Tibial nerve (tissue), 4 donors: ENCODE results near the gene PCBP3. TPM values are rescaled to one million over a fixed set of nuclear protein-coding genes. Genes with fewer than 3 reads are reported as not detected.
"Not testable (repeated sequence)": the region's sequence is repeated elsewhere in the genome, so short reads cannot be mapped to it uniquely, and the experiment has no call there.

Experiments used
- DNase-seq, 2 donors: peaks; one replicate each; pipeline ENCODE4 v3.0.0-alpha.2; 2019; ENCODE audit warnings: low spot score in 2 of 2
- H3K27ac ChIP-seq, 4 donors: fragments of 200-600 bp; sonication (generic) in 3 of 4; one replicate each; pipeline ENCODE4 v1.5.1; 2017 to 2019; ENCODE audit warnings: mild to moderate bottlenecking in 1 of 4
- H3K27me3 ChIP-seq, 2 donors: fragments of 200-600 bp; sonication (generic) in 1 of 2; one replicate each; pipeline versions ENCODE4 v1.5.1 to v1.6.0; 2017 to 2019
- H3K36me3 ChIP-seq, 3 donors: fragments of 200-600 bp; sonication (generic); one replicate each; pipeline ENCODE4 v1.5.1; 2018 to 2019
- H3K4me1 ChIP-seq, 4 donors: fragments of 200-600 bp; sonication (generic) in 3 of 4; one replicate each; pipeline ENCODE4 v1.5.1; 2017 to 2019
- H3K4me3 ChIP-seq, 4 donors: fragments of 200-600 bp; sonication (generic) in 3 of 4; one replicate each; pipeline ENCODE4 v1.5.1; 2017 to 2019; ENCODE audit warnings: mild to moderate bottlenecking in 1 of 4, moderate library complexity in 1 of 4
- H3K9me3 ChIP-seq, 4 donors: fragments of 200-600 bp; sonication (generic) in 3 of 4; one replicate each; pipeline ENCODE4 v1.5.1; 2017 to 2019
- EP300 ChIP-seq, 2 donors: sonication (generic); formaldehyde crosslinking; IDR thresholded peaks; one replicate each; pipeline ENCODE4 v1.6.1; 2017; ENCODE audit warnings: antibody characterized with exemption in 2 of 2, mild to moderate bottlenecking in 1 of 2
- POLR2A ChIP-seq, 2 donors: fragments of 450-650 bp; IDR thresholded peaks; one replicate each; pipeline ENCODE4 v1.6.1; 2017; ENCODE audit warnings: antibody characterized with exemption in 2 of 2, mild to moderate bottlenecking in 2 of 2, moderate library complexity in 2 of 2
- WGBS, 2 donors: methylation state at CpG; one replicate each; pipeline ENCODE4 v1.1.5; 2018; 5-methylcytosine and 5-hydroxymethylcytosine counted together
- total RNA-seq, 4 donors: library from RNA; depleted of rRNA; stranded (reverse); fragments of >200 nt; gene quantifications; one replicate each; pipeline ENCODE4 v1.1.0, GENCODE V29; 2016
- TF ChIP-seq, protein P1 (sequence below), 5 experiments: fragments of 200-600 bp in 3 of 5; fragments of 450-650 bp in 2 of 5; sonication (generic) in 3 of 5; IDR thresholded peaks; one replicate each; pipeline ENCODE4 v1.5.1; 2016 to 2019; ENCODE audit warnings: antibody characterized with exemption in 5 of 5, mild to moderate bottlenecking in 3 of 5, moderate library complexity in 2 of 5

PCBP3 gene
- total RNA-seq, 4 donors from 2014 or later = 4.2 to 13.4 (median 9.6) TPM

DNA sequence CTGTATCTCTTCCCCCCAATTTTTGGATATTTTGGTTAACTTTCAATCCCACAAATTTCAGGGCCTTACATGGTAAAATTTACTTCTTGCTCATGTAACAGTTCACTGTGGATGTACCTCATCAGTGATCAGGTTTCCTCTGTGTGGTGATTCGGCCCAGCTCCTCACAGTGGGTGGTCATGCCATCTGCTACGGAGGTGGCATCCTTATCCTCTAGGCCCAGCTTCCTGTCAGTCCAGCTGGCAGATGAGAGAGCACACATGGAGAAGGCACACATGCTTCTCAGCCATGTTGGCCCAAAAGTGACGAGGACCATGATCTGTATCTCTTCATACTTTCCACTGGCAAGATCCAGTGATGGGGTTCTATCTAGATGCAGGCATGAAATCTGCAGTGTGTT lies 27.2 kb downstream of the PCBP3 start:
- no peak for DNase-seq
- 80 to 89% methylated on average over 3 of the region's 3 CpGs for WGBS, 2 donors
- TF ChIP-seq, protein P1, sequence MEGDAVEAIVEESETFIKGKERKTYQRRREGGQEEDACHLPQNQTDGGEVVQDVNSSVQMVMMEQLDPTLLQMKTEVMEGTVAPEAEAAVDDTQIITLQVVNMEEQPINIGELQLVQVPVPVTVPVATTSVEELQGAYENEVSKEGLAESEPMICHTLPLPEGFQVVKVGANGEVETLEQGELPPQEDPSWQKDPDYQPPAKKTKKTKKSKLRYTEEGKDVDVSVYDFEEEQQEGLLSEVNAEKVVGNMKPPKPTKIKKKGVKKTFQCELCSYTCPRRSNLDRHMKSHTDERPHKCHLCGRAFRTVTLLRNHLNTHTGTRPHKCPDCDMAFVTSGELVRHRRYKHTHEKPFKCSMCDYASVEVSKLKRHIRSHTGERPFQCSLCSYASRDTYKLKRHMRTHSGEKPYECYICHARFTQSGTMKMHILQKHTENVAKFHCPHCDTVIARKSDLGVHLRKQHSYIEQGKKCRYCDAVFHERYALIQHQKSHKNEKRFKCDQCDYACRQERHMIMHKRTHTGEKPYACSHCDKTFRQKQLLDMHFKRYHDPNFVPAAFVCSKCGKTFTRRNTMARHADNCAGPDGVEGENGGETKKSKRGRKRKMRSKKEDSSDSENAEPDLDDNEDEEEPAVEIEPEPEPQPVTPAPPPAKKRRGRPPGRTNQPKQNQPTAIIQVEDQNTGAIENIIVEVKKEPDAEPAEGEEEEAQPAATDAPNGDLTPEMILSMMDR (IDR thresholded peaks at IDR 0.05) = no peak
- TF ChIP-seq EP300 (IDR thresholded peaks at IDR 0.05) (no peak), POLR2A (IDR thresholded peaks at IDR 0.05) (no peak)
- peaks cover 0 to 35% (median 0%) of the 10 kb centered on the region in 3 donors for H3K36me3 ChIP-seq
- H3K4me1 ChIP-seq = no peaks in the 10 kb centered on the region
- no peak overlapping the region for H3K4me3 ChIP-seq
- H3K27me3 ChIP-seq = no peaks in the 10 kb centered on the region
- peaks cover 0 to 34% (median 5%) of the 10 kb centered on the region in 4 donors for H3K9me3 ChIP-seq
- no peak overlapping the region for H3K27ac ChIP-seq

DNA sequence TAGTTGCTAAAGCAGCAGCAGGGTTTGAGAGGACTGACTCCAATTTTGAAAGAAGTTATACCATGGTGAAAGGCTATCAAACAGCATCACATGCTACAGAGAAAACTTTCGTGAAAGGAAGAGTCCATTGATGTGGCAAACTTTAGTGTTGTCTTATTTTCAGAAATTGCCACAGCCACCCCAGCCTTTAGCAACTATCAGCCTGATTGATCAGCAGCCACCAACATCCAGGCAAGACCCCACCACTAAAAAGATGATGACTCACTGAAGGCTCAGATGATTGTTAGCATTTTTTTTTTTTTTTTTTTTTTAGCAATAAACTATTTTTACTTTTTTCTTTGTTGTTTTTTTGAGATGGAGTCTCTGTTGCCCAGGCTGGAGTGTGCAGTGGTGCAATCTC lies 35.3 kb downstream of the PCBP3 start:
- not testable (repeated sequence) for H3K27ac ChIP-seq, H3K4me3 ChIP-seq, H3K4me1 ChIP-seq, DNase-seq, H3K9me3 ChIP-seq, H3K27me3 ChIP-seq
- H3K36me3 ChIP-seq = peaks cover 0 to 18% (median 0%) of the 10 kb centered on the region in 3 donors
- whole genome bisulfite sequencing, 2 donors = 100% methylated on average over 1 of the region's 1 CpG

DNA sequence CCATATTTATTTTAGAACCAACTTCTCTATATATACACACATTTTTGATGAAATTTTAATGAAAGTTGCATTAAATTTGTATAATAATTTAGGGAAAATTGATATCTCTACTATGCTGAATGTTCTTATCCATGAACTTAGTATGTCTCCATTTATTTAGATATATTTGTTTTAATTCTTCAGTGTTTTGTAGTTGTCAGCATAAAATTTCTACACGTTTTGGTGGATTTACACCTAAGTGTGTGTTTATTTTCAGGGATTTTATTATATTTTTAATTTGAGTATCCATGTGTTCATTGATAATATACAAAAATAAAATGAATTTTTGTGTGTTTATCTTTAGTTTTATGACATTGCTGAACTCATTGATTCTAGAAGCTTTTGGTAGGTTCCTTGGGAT lies 36.7 kb downstream of the PCBP3 start:
- no peak overlapping the region for H3K4me3 ChIP-seq
- TF ChIP-seq, protein P1 (IDR thresholded peaks at IDR 0.05) = no peak
- TF ChIP-seq POLR2A (IDR thresholded peaks at IDR 0.05) (no peak), EP300 (IDR thresholded peaks at IDR 0.05) (no peak)
- no peaks in the 10 kb centered on the region for H3K27me3 ChIP-seq
- peaks cover 0 to 5% (median 0%) of the 10 kb centered on the region in 3 donors for H3K36me3 ChIP-seq
- 82 to 84% methylated on average over 1 of the region's 1 CpG for WGBS, 2 donors
- H3K9me3 ChIP-seq = no peaks in the 10 kb centered on the region
- DNase-seq = no peak
- H3K27ac ChIP-seq = no peak overlapping the region
- no peaks in the 10 kb centered on the region for H3K4me1 ChIP-seq

DNA sequence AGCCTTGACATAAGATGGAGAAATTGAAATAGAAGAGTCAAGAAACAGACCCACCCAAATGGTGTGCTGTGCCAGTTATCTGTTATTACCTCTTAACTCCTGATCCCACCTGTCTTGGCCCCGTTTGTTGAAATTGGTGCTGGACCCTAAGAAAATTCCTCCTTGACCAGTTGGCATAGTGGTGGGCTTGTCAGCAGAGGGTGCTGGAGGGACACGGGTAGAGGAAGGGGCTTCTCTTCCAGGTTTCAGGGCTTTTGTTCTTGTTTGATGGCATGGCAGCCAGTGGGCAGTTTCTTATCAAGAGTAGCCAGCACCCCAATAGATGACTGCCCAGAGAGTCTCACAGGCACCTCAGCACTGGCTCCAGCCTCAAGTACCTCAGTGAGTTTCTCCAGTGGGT lies 51.6 kb downstream of the PCBP3 start:
- Histone ChIP-seq H3K27ac (no peak overlapping the region), H3K36me3 (no peaks in the 10 kb centered on the region), H3K27me3 (no peaks in the 10 kb centered on the region), H3K4me1 (peaks cover 0 to 9% (median 0%) of the 10 kb centered on the region in 4 donors), H3K4me3 (no peak overlapping the region), H3K9me3 (peaks cover 0 to 14% (median 0%) of the 10 kb centered on the region in 4 donors)
- DNase-seq = no peak
- TF ChIP-seq EP300 (IDR thresholded peaks at IDR 0.05) = no peak
- WGBS, 2 donors = 30 to 37% methylated on average over 2 of the region's 2 CpGs

DNA sequence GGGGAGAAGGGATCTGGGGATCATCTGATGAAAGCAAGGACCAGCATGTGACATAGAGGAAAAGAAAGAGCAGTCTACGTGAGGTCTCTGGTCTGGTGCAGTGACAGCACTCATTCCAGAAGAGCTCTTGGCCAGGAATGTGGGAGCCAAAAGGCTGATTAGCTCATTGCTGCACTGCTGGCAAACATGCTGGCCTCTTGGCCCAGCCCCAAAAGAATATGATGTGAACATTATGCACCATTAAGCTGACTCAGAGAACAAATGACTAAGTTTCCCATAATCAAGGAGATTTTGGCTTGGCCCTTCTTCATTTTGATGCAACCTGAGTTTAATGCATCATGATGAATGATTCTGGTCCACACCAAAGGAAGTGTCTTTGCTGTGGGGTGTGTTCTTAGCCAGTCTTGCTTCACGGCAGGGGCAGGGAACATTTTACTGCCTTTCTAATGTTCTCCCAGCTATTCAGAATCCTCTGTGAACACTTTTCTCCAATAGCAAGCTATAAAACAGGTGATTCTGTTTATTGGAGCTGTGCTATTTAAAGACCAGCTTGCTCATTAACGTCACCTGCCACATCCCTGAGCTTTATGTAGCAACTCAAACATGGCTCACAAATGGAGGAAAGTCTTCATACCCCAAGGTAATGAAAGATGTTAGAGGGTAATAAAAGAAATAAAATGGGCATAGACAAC lies 55.1 kb downstream of the PCBP3 start:
- H3K4me3 ChIP-seq = no peak overlapping the region
- no peaks in the 10 kb centered on the region for H3K36me3 ChIP-seq
- DNase-seq = peak in 1 of 2 donors; percentile 68
- peak in 1 of 2 donors; percentile 63 for TF ChIP-seq EP300 (IDR thresholded peaks at IDR 0.05)
- TF ChIP-seq, protein P1 (IDR thresholded peaks at IDR 0.05) = no peak
- peak overlapping the region in 2 of 4 donors; percentile 33 to 42 for H3K27ac ChIP-seq
- 37 to 38% methylated on average over 3 of the region's 3 CpGs for WGBS, 2 donors
- peaks cover 0 to 14% (median 0%) of the 10 kb centered on the region in 4 donors for H3K9me3 ChIP-seq
- H3K27me3 ChIP-seq = no peaks in the 10 kb centered on the region
- H3K4me1 ChIP-seq = peaks cover 0 to 9% (median 0%) of the 10 kb centered on the region in 4 donors

DNA sequence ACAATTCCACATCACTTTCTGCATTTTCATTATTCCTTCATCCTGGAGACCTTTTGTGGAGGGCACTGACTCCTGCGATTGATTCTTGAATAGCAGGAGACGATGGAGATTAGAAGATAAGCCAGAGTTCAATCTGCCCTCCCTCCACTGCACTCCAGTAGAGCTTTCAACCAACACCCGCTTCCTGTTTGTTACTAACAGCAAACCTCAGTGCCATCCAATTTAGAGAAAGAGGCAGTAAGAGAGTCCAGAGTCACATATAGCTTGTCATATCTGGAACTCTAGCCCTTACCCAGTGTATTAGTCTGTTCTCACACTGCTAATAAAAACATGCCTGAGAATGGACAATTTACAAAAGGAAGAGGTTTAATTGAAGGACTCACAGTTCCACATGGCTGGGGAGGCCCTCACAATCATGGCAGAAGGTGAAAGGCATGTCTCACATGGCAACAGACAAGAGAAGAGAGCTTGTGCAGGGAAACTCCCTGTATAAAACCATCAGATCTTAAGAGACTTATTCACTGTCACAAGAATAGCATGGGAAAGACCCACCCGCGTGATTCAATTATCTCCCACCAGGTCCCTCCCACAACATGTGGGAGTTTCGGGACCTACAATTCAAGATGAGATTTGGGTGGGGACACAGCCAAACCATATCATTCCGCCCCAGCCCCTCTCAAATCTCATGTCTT lies 55.9 kb downstream of the PCBP3 start:
- TF ChIP-seq, protein P1 (IDR thresholded peaks at IDR 0.05) = no peak
- TF ChIP-seq POLR2A (IDR thresholded peaks at IDR 0.05) (no peak), EP300 (IDR thresholded peaks at IDR 0.05) (no peak)
- Histone ChIP-seq H3K4me3 (no peak overlapping the region), H3K4me1 (peaks cover 0 to 9% (median 0%) of the 10 kb centered on the region in 4 donors), H3K27ac (peak overlapping the region in 2 of 4 donors; percentile 33 to 42), H3K9me3 (peaks cover 0 to 12% (median 0%) of the 10 kb centered on the region in 4 donors), H3K27me3 (no peaks in the 10 kb centered on the region), H3K36me3 (no peaks in the 10 kb centered on the region)
- WGBS, 2 donors = 92 to 95% methylated on average over 7 of the region's 7 CpGs
- no peak for DNase-seq
